ENCODE data around the gene NOX5. TPM values are rescaled to one million over a fixed set of nuclear protein-coding genes. Genes with fewer than 3 reads are reported as not detected.

The NOX5 gene
- total RNA-seq, 6 experiments from 2014 or later = 0.06 to 0.15 (median 0.11) TPM; not detected in 3

DNA sequence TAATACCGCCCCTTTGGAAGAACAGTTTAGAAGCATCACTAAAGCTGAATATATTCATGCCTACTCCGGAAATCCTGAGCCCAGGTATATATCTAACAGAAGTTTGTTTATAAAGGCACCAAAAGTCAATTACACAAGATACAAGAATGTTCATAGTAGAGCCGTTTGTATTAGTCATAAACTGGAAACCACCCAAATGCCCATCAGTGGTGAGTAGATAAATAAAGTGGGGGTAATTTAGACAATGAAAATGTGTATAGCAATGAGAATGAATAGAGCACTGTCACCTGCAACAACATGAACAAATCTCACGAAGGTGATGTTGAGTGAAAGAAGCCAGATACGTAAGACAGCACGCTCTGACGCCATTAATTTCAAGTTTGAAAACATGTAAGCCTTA lies 77.7 kb downstream of the NOX5 start:
- DNase-seq = no peak
- Histone ChIP-seq H3K4me1 (no peaks in the 10 kb centered on the region), H3K9me3 (no peaks in the 10 kb centered on the region), H3K36me3 (no peaks in the 10 kb centered on the region), H3K4me3 (no peak overlapping the region), H3K27ac (no peak overlapping the region), H3K27me3 (no peaks in the 10 kb centered on the region)
- intact Hi-C loops (cut with DNase I) = no loop called here
- TF ChIP-seq POLR2A (IDR thresholded peaks at IDR 0.05) (no peak), CTCF (IDR thresholded peaks at IDR 0.05) (no peak)
- 66% methylated on average over 7 of the region's 7 CpGs for WGBS (ENCODE audit: insufficient coverage, low coverage, low lambda C conversion rate, missing lambda C conversion rate)
- peak in 1 of 4 donors; percentile 61 for ATAC-seq

- peak; percentile 26 to 53 (median 34) for ATAC-seq
- H3K27ac ChIP-seq = no peak overlapping the region
These were observed 78.6 kb downstream of the NOX5 start for GRCh38 chr15:69093127-69093526.

DNA sequence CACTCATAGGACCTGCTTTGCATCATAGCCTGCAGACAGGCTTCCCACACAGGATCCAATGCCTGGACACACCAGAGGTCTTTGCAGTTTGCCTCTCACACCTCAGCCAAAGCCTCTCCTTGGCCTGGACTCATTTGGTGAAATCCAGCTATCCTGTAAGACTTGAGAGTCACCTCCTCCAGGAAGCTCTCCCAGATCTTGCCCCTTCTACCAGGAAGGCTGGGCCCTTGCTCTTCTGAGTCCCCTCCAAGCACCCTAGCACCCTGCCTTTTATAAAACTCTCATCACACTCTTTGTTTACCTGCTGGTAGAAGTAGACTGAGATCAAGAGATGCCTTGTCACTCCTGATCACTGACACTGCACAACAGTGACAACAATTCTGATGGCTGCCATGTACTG lies 79.1 kb downstream of the NOX5 start:
- DNase-seq (no peak), ATAC-seq (no peak)
- Histone ChIP-seq H3K27ac (no peak overlapping the region), H3K9me3 (no peaks in the 10 kb centered on the region), H3K36me3 (no peaks in the 10 kb centered on the region), H3K4me1 (no peaks in the 10 kb centered on the region), H3K4me3 (no peak overlapping the region), H3K27me3 (no peaks in the 10 kb centered on the region)
- no peak for TF ChIP-seq POLR2A (IDR thresholded peaks at IDR 0.05)
- no peak for TF ChIP-seq CTCF (IDR thresholded peaks at IDR 0.05)
- intact Hi-C loops (cut with DNase I) = no loop called here

More at GRCh38 chr15:69093127-69093526, 78.6 kb downstream of the NOX5 start:
- H3K9me3 ChIP-seq = no peaks in the 10 kb centered on the region
- WGBS (ENCODE audit: insufficient coverage, low coverage, low lambda C conversion rate, missing lambda C conversion rate) = 67% methylated on average over 1 of the region's 4 CpGs
- no peaks in the 10 kb centered on the region for H3K4me1 ChIP-seq
- H3K27me3 ChIP-seq = no peaks in the 10 kb centered on the region
- TF ChIP-seq CTCF (IDR thresholded peaks at IDR 0.05) = no peak
- no peak for TF ChIP-seq POLR2A (IDR thresholded peaks at IDR 0.05)
- no peak overlapping the region for H3K4me3 ChIP-seq
- DNase-seq = no peak
- H3K36me3 ChIP-seq = no peaks in the 10 kb centered on the region
- intact Hi-C loops (cut with DNase I) = no loop called here

DNA sequence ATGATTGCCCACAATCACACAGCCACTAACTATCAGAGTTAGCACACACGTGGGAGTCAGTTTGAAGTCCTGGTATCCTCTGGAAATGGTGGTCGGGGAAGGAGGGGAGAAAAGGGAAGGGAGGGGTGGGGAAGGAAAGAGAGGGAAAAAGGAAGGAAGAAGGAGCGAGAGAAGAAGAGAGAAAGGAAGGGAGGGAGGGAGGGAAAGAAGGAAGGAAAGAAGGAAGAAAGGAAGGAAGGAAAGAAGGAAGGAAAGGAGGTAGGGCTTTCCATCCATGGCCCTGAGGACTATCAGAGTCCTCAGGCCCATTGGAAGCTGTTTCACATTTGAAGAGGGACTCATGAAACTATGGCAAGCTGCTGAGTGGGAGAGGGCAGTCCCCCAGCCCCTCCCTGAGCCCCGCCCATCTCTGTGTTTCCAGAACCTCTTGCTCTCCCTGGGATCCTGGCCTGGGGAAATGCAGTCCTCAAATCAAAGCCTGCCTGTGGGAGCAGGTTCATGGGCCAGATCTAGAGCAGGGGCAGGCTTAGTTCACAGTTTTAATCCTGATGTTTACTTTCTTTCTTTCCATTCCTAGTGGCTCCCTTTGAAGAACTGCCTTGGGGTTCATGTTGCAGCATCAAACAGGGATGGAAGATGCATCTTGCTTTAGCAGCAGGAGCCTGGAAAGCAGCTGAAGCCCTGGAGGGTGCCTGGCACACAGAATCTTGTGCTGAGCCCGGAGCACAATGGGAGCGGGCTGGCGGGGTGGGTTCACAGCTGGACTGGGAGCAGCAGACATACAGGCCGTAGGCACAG lies 79.8 kb downstream of the NOX5 start:
- H3K4me3 ChIP-seq = no peak overlapping the region
- TF ChIP-seq POLR2A (IDR thresholded peaks at IDR 0.05) (no peak), CTCF (IDR thresholded peaks at IDR 0.05) (no peak)
- no peak for ATAC-seq
- no peaks in the 10 kb centered on the region for H3K9me3 ChIP-seq
- no peak for DNase-seq
- no peak overlapping the region for H3K27ac ChIP-seq
- 68% methylated on average over 6 of the region's 8 CpGs for WGBS (ENCODE audit: insufficient coverage, low coverage, low lambda C conversion rate, missing lambda C conversion rate)
- intact Hi-C loops (cut with DNase I) = no loop called here
- H3K4me1 ChIP-seq = no peaks in the 10 kb centered on the region
- no peaks in the 10 kb centered on the region for H3K27me3 ChIP-seq
- no peaks in the 10 kb centered on the region for H3K36me3 ChIP-seq
